AG09309 (cell line): ENCODE results near the gene RBL2.

Experiments
- DNase-seq: peaks from one replicate; pipeline ENCODE4 v3.0.0-alpha.2; 2010; ENCODE audit warnings: low read depth
- H3K4me3 ChIP-seq: 2 replicates; pipeline ENCODE4 v1.5.1; 2011; ENCODE audit warnings: mild to moderate bottlenecking, low read depth, low read length, moderate library complexity; ENCODE audit not compliant: control insufficient read depth
- CTCF ChIP-seq: IDR thresholded peaks from 2 replicates; pipeline ENCODE4 v1.5.1; 2011; ENCODE audit warnings: mild to moderate bottlenecking, low read depth, low read length, inconsistent platforms; ENCODE audit not compliant: insufficient read depth, control insufficient read depth; ENCODE audit errors: missing control alignments

The RBL2 gene

DNA sequence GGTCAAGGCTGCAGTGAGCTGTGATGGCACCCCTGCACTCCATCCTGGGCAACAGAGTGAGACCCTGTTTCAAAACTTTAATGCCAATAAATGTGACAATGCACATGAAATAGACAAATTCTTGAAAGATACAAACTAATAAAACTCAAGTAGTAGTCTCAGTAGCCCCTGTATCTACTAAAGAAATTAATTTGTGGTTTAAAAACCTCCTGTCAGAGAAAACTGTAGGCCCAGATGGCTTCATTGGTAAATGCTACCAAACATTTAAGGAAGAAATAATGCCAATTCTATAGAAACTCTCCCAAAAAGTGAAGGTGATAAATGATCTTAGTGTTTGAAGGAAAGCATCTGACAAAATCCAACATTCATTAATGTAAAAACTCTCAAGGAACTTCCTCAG lies 52.0 kb downstream of the RBL2 start:
- no peak for DNase-seq
- TF ChIP-seq CTCF, result no peak
- no peak overlapping the region for H3K4me3 ChIP-seq

GRCh38 chr16:53489755-53490154 lies 55.5 kb downstream of the RBL2 start:
- TF ChIP-seq CTCF, result no peak
- DNase-seq, result no peak
- H3K4me3 ChIP-seq, result no peak overlapping the region

DNA sequence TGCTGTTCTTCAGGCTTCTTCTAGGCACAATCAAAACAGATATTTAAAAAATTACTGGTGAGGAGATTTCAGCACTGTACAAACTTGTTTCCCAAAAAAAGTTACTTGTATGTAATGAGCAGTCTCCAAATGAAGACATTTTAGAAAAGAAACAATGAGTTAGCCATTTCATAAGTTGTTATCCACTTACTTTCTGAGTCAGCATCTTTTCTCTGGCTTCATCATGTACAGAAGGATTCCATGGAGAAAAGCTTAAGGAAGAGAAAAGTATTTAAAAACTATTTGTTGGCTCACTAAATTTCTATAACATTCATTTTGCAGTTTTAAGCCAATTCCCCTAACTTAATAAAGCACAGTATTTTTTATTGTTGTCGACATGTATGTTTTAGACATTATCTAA lies 58.2 kb downstream of the RBL2 start:
- H3K4me3 ChIP-seq, result no peak overlapping the region
- DNase-seq, result no peak
- TF ChIP-seq CTCF, result no peak

- no peak for DNase-seq
- H3K4me3 ChIP-seq, result no peak overlapping the region
- TF ChIP-seq CTCF, result no peak
These were observed 60.4 kb downstream of the RBL2 start for GRCh38 chr16:53494636-53495035.

DNA sequence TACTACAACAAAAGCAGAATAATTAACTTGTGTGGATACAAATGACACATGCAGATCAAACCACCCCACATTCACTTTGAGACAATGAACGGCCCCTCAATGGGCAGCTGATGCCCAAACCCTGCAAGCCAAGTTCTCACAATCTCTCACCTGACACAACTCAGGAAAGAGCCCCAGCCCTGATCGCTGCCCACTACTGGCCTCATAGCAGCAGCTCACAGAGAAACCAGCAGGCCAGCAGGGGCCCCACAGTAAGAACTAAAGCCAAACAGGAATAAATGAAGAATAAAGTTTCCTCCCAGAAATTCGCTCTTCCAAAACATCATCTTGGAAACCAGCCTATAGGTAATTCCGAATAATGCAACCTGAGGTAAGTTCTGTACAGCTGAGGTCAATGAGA lies 61.1 kb downstream of the RBL2 start:
- no peak overlapping the region for H3K4me3 ChIP-seq
- DNase-seq, result no peak

GRCh38 chr16:53498984-53499383 lies 64.7 kb downstream of the RBL2 start:
- no peak overlapping the region for H3K4me3 ChIP-seq
- DNase-seq, result no peak
- TF ChIP-seq CTCF, result no peak

More for the DNA sequence above, 61.1 kb downstream of the RBL2 start:
- no peak for TF ChIP-seq CTCF
